SU-DHL-6 (cell line): ENCODE measurements around the gene ENOX1.
A peak's percentile ranks its signal among the peaks of the same experiment; 100 is the strongest.

Source experiments
- H2AFZ ChIP-seq: fragments of 200-600 bp; sonication (generic); 2 replicates; pipeline ENCODE4 v1.6.1; 2014; ENCODE audit warnings: low read depth, mild to moderate bottlenecking, moderate library complexity, mixed read lengths, antibody characterized with exemption, low read length; ENCODE audit not compliant: severe bottlenecking
- H3F3A ChIP-seq: fragments of 200-600 bp; shearing (Covaris generic); 2 replicates; pipeline ENCODE4 v1.6.0; 2016; ENCODE audit warnings: antibody characterized with exemption, mild to moderate bottlenecking; ENCODE audit not compliant: insufficient read depth
- H3K27ac ChIP-seq: fragments of 200-600 bp; sonication (generic); 2 replicates; pipeline ENCODE4 v1.5.1; 2016; ENCODE audit warnings: low read depth, mild to moderate bottlenecking, low read length, moderate library complexity, mixed read lengths
- H3K27me3 ChIP-seq: fragments of 200-600 bp; sonication (generic), shearing (Covaris generic); 2 replicates; pipeline ENCODE4 v1.6.0; 2014; ENCODE audit warnings: mild to moderate bottlenecking, low read length
- H3K36me3 ChIP-seq: fragments of 200-600 bp; sonication (generic); 2 replicates; pipeline ENCODE4 v1.6.1; 2014; ENCODE audit warnings: mild to moderate bottlenecking, low read length, mixed read lengths
- H3K4me2 ChIP-seq: fragments of 300-600, 200-600 bp; shearing (Covaris generic), sonication (generic); 2 replicates; pipeline ENCODE4 v1.6.0; 2014; ENCODE audit warnings: low read length, low read depth, mild to moderate bottlenecking; ENCODE audit not compliant: poor library complexity, severe bottlenecking
- H3K4me3 ChIP-seq: fragments of 200-600 bp; sonication (generic); 2 replicates; pipeline ENCODE4 v1.5.1; 2014; ENCODE audit warnings: antibody characterized with exemption, low read length, mild to moderate bottlenecking, mixed read lengths; ENCODE audit not compliant: insufficient read depth, poor library complexity, severe bottlenecking
- H3K79me2 ChIP-seq: fragments of 200-600 bp; sonication (generic); 2 replicates; pipeline ENCODE4 v1.6.1; 2014; ENCODE audit warnings: mild to moderate bottlenecking, low read length, moderate library complexity; ENCODE audit not compliant: insufficient read depth
- H3K9ac ChIP-seq: fragments of 200-600 bp; sonication (generic); 2 replicates; pipeline ENCODE4 v1.7.0; 2014; ENCODE audit warnings: mild to moderate bottlenecking, low read length
- H3K9me2 ChIP-seq: fragments of 200-600 bp; sonication (generic); replicated peaks from 2 replicates; pipeline ENCODE4 v1.6.1; 2014; ENCODE audit warnings: low read length; ENCODE audit not compliant: insufficient read depth
- H3K9me3 ChIP-seq: fragments of 200-600 bp; sonication (generic); 2 replicates; pipeline ENCODE4 v1.6.1; 2014; ENCODE audit warnings: low read length, mixed read lengths; ENCODE audit not compliant: insufficient read depth
- H4K20me1 ChIP-seq: fragments of 200-600 bp; sonication (generic); 2 replicates; pipeline ENCODE4 v1.6.1; 2014; ENCODE audit warnings: low read depth, mild to moderate bottlenecking, antibody characterized with exemption, low read length, moderate library complexity, mixed read lengths
- EZH2phosphoT487 ChIP-seq: fragments of 200-600 bp; sonication (generic), shearing (Covaris generic); conservative IDR thresholded peaks from 2 replicates; pipeline ENCODE4 v1.6.1; 2018; ENCODE audit warnings: mild to moderate bottlenecking, antibody characterized with exemption, low read length, moderate library complexity, mixed read lengths
- TF ChIP-seq, protein P1 (sequence below): fragments of 200-600 bp; sonication (generic); IDR thresholded peaks from one replicate; pipeline ENCODE4 v1.5.1; 2017; ENCODE audit warnings: antibody characterized with exemption, mild to moderate bottlenecking, low read length, moderate library complexity; ENCODE audit not compliant: insufficient read depth, poor library complexity, severe bottlenecking

The ENOX1 gene

DNA sequence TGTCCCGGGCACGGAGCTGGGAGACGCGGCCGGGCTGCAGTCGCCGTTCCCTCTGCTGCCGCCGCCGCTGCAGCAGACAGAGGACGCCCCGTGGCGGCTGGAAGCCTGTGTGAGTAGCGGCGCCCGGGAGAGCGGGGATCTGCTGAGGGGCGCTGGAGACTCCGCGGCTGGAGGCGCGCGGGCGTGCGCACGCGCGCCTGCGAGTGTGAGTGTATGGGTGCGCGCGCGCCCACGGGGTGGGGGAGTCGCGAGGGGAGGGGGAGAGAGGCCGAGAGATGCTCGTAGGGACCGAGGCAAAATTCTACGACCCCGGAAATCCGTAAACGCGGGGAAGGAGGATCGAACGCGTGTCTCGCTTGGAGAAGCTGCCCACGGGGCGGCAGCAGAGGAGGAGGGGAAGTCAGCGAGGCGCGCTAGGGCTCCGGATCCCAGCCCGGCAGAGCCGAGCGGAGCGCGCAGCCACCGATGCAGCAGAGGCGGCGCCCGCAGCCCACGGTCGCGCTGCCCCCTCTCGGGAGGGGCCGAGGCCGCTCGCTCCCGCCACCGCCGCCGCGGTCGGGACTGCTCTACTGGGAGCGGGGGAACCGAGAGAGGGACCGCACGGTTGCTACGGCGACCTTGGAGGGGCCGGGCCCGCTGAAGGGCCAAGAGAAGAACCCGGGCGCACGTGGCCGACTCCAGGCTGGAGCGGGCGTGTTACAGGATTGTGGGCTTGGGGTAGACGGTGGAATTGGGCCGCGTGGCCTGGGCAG is at the start of gene ENOX1:
Gene ENOX1 (minus strand): TSS at position 207 of the 752 bp plus-strand sequence.
- H3K9ac ChIP-seq = peak within 1 kb of the TSS; percentile 20; the same call in 1 of the 2 replicates
- no peak within 1 kb of the TSS for H3K27ac ChIP-seq
- peak within 1 kb of the TSS; percentile 48 for H2AFZ ChIP-seq
- peak within 1 kb of the TSS; percentile 55 for H3K4me2 ChIP-seq
- no peaks in the 10 kb centered on the region for H3K9me3 ChIP-seq
- no peaks in the 10 kb centered on the region for H3K9me2 ChIP-seq
- no peak for TF ChIP-seq EZH2phosphoT487
- TF ChIP-seq, protein P1, sequence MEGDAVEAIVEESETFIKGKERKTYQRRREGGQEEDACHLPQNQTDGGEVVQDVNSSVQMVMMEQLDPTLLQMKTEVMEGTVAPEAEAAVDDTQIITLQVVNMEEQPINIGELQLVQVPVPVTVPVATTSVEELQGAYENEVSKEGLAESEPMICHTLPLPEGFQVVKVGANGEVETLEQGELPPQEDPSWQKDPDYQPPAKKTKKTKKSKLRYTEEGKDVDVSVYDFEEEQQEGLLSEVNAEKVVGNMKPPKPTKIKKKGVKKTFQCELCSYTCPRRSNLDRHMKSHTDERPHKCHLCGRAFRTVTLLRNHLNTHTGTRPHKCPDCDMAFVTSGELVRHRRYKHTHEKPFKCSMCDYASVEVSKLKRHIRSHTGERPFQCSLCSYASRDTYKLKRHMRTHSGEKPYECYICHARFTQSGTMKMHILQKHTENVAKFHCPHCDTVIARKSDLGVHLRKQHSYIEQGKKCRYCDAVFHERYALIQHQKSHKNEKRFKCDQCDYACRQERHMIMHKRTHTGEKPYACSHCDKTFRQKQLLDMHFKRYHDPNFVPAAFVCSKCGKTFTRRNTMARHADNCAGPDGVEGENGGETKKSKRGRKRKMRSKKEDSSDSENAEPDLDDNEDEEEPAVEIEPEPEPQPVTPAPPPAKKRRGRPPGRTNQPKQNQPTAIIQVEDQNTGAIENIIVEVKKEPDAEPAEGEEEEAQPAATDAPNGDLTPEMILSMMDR = no peak
- no peaks in the 10 kb centered on the region for H3K27me3 ChIP-seq
- H3K79me2 ChIP-seq = no peaks in the 10 kb centered on the region
- H3K36me3 ChIP-seq = no peaks in the 10 kb centered on the region
- H3K4me3 ChIP-seq = peak within 1 kb of the TSS; percentile 34
- no peaks in the 10 kb centered on the region for H3F3A ChIP-seq
- H4K20me1 ChIP-seq = no peaks in the 10 kb centered on the region

DNA sequence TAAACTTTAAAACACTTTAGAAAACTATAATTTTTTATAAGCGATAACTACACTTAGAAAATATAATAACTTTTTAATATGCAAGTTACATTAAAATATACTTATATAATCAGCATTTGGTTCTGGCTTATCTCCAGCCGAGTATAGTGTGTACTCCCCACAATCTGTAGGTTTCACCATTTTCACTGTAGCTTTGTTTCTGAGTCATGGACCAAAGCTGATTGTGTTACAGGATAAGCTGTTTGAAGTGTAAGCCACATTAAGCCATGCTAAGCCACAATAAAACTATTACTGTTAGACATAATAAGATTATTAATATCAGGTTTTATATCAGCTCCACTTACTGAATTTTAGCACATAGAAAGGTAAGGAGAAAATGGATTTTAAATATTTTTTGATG is 48.9 kb upstream of the ENOX1 start:
- no peak overlapping the region for H3K4me2 ChIP-seq
- no peak overlapping the region for H3K27ac ChIP-seq
- H3K27me3 ChIP-seq = no peaks in the 10 kb centered on the region
- H3K36me3 ChIP-seq = no peaks in the 10 kb centered on the region
- H3K9ac ChIP-seq = no peak overlapping the region
- H3K4me3 ChIP-seq = no peak overlapping the region
- H4K20me1 ChIP-seq = no peaks in the 10 kb centered on the region
- H3F3A ChIP-seq = no peaks in the 10 kb centered on the region
- H3K9me3 ChIP-seq = no peaks in the 10 kb centered on the region
- H3K9me2 ChIP-seq = no peaks in the 10 kb centered on the region
- no peaks in the 10 kb centered on the region for H3K79me2 ChIP-seq
- H2AFZ ChIP-seq = no peak overlapping the region
- no peak for TF ChIP-seq EZH2phosphoT487
- TF ChIP-seq, protein P1 = no peak

DNA sequence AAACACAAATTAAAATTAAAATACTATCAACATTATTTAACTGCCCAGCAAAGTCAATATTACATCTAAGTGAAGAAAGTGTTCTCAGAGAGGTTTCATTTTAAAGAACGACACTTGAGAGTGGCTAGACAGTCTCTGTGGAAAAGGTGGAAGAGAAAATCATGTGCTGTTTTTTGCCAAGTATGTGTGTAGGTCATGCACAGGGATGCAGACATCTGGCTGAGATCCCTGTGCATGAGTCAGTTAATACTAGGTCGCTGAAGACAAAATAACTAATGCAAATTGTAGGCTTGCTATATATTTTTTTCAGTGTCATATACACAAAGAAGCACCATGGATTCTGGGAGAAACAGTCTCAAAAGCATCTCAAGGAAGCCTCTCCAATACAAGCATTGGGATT is 44.3 kb upstream of the ENOX1 start:
- Histone ChIP-seq H3K9me2 (no peaks in the 10 kb centered on the region), H3K9me3 (no peaks in the 10 kb centered on the region), H2AFZ (no peak overlapping the region), H3K36me3 (no peaks in the 10 kb centered on the region), H4K20me1 (no peaks in the 10 kb centered on the region), H3K9ac (no peak overlapping the region), H3F3A (no peaks in the 10 kb centered on the region), H3K4me3 (no peak overlapping the region), H3K27me3 (no peaks in the 10 kb centered on the region), H3K79me2 (no peaks in the 10 kb centered on the region), H3K27ac (no peak overlapping the region), H3K4me2 (no peak overlapping the region)
- TF ChIP-seq, protein P1 = no peak
- TF ChIP-seq EZH2phosphoT487 = no peak
